HEK293 (cell line): ENCODE results near the gene CARD11.

ENCODE experiments used
- CTCF ChIA-PET: fragments of 350-600 bp; formaldehyde crosslinking; extraction: SDS; loops from one replicate; lab custom pipeline; 2021; ENCODE audit warnings: antibody characterized with exemption; lab: Yijun Ruan, JAX
- POLR2A ChIA-PET: fragments of 300-600 bp; formaldehyde crosslinking; extraction: SDS; loops from one replicate; lab custom pipeline; 2020; ENCODE audit warnings: antibody characterized with exemption, inconsistent platforms; lab: Yijun Ruan, JAX
- H3K27ac ChIP-seq: fragments of 200-500 bp; sonication (Bioruptor generic); 2 replicates; pipeline ENCODE4 v1.5.1; 2014; ENCODE audit warnings: low read depth, low read length, control low read depth, inconsistent platforms; ENCODE audit errors: extremely low read depth
- H3K36me3 ChIP-seq, 2 experiments: fragments of 200-500 bp in 1 of 2; sonication (Bioruptor generic) in 1 of 2; 1 replicate in 1 of 2; 2 replicates in 1 of 2; pipeline ENCODE4 v1.5.1; 2014 to 2017; ENCODE audit warnings: inconsistent platforms in 2 of 2, low read length in 2 of 2; ENCODE audit not compliant: control insufficient read depth in 2 of 2, insufficient read depth in 1 of 2
- H3K4me1 ChIP-seq: fragments of 200-500 bp; sonication (Bioruptor generic); 2 replicates; pipeline ENCODE4 v1.5.1; 2014; ENCODE audit warnings: mild to moderate bottlenecking, low read length, inconsistent platforms; ENCODE audit not compliant: control insufficient read depth, insufficient read depth
- H3K4me3 ChIP-seq: 2 replicates; pipeline ENCODE4 v1.5.1; 2011; ENCODE audit warnings: low read depth, mild to moderate bottlenecking, control low read depth, low read length, moderate library complexity
- H3K9me3 ChIP-seq: fragments of 200-500 bp; sonication (Bioruptor generic); 2 replicates; pipeline ENCODE4 v1.5.1; 2014; ENCODE audit warnings: low read depth, low read length, inconsistent platforms; ENCODE audit not compliant: control insufficient read depth, insufficient read depth
- BCL11B ChIP-seq: fragments of 450-650 bp; formaldehyde crosslinking; IDR thresholded peaks from 2 replicates; pipeline ENCODE4 v1.5.1; 2016; ENCODE audit warnings: low read depth, missing biosample characterization, missing genetic modification characterization
- KLF1 ChIP-seq: fragments of 450-650 bp; formaldehyde crosslinking; IDR thresholded peaks from 2 replicates; pipeline ENCODE4 v1.5.1; 2016; ENCODE audit warnings: missing biosample characterization, missing genetic modification characterization
- OSR2 ChIP-seq: fragments of 450-650 bp; formaldehyde crosslinking; IDR thresholded peaks from 2 replicates; pipeline ENCODE4 v1.5.1; 2016; ENCODE audit warnings: missing biosample characterization, missing genetic modification characterization
- SCRT2 ChIP-seq: fragments of 450-650 bp; formaldehyde crosslinking; IDR thresholded peaks from 2 replicates; pipeline ENCODE4 v1.5.1; 2016; ENCODE audit warnings: missing biosample characterization, missing genetic modification characterization
- ZBTB11 ChIP-seq: fragments of 450-650 bp; formaldehyde crosslinking; conservative IDR thresholded peaks from 2 replicates; pipeline ENCODE4 v1.5.1; 2016; ENCODE audit warnings: low read depth, missing biosample characterization, missing genetic modification characterization
- ZNF10 ChIP-seq: fragments of 450-650 bp; formaldehyde crosslinking; IDR thresholded peaks from 2 replicates; pipeline ENCODE4 v1.5.1; 2017; ENCODE audit warnings: missing biosample characterization, missing genetic modification characterization
- ZNF138 ChIP-seq: fragments of 450-650 bp; formaldehyde crosslinking; IDR thresholded peaks from 2 replicates; pipeline ENCODE4 v1.5.1; 2016; ENCODE audit warnings: missing biosample characterization, missing genetic modification characterization, borderline replicate concordance
- ZNF146 ChIP-seq: fragments of 450-650 bp; formaldehyde crosslinking; IDR thresholded peaks from 2 replicates; pipeline ENCODE4 v1.5.1; 2016; ENCODE audit warnings: missing biosample characterization, missing genetic modification characterization
- ZNF184 ChIP-seq: fragments of 450-650 bp; IDR thresholded peaks from 2 replicates; pipeline ENCODE4 v1.5.1; 2018; ENCODE audit warnings: missing biosample characterization, mild to moderate bottlenecking, missing genetic modification characterization
- ZNF2 ChIP-seq: fragments of 450-650 bp; formaldehyde crosslinking; IDR thresholded peaks from 2 replicates; pipeline ENCODE4 v1.5.1; 2016; ENCODE audit warnings: missing biosample characterization, missing genetic modification characterization
- ZNF223 ChIP-seq: fragments of 450-650 bp; formaldehyde crosslinking; IDR thresholded peaks from 2 replicates; pipeline ENCODE4 v1.5.1; 2016; ENCODE audit warnings: missing biosample characterization, missing genetic modification characterization
- ZNF248 ChIP-seq: fragments of 450-650 bp; formaldehyde crosslinking; IDR thresholded peaks from 2 replicates; pipeline ENCODE4 v1.5.1; 2017; ENCODE audit warnings: missing biosample characterization, missing genetic modification characterization
- ZNF266 ChIP-seq: fragments of 450-650 bp; formaldehyde crosslinking; IDR thresholded peaks from 2 replicates; pipeline ENCODE4 v1.5.1; 2016; ENCODE audit warnings: missing biosample characterization, missing genetic modification characterization, low read depth
- ZNF280D ChIP-seq: fragments of 450-650 bp; formaldehyde crosslinking; IDR thresholded peaks from 2 replicates; pipeline ENCODE4 v1.5.1; 2016; ENCODE audit warnings: missing biosample characterization, missing genetic modification characterization
- ZNF302 ChIP-seq: fragments of 450-650 bp; formaldehyde crosslinking; IDR thresholded peaks from 2 replicates; pipeline ENCODE4 v1.5.1; 2016; ENCODE audit warnings: missing biosample characterization, missing genetic modification characterization, low read depth
- ZNF48 ChIP-seq: fragments of 450-650 bp; formaldehyde crosslinking; IDR thresholded peaks from 2 replicates; pipeline ENCODE4 v1.5.1; 2016; ENCODE audit warnings: missing biosample characterization, missing genetic modification characterization
- ZNF501 ChIP-seq: fragments of 450-650 bp; formaldehyde crosslinking; IDR thresholded peaks from 2 replicates; pipeline ENCODE4 v1.5.1; 2016; ENCODE audit warnings: missing biosample characterization, missing genetic modification characterization
- ZNF548 ChIP-seq: fragments of 450-650 bp; formaldehyde crosslinking; IDR thresholded peaks from 2 replicates; pipeline ENCODE4 v1.5.1; 2016; ENCODE audit warnings: missing biosample characterization, missing genetic modification characterization
- ZNF596 ChIP-seq: fragments of 450-650 bp; IDR thresholded peaks from 2 replicates; pipeline ENCODE4 v1.5.0; 2018; ENCODE audit warnings: missing biosample characterization, mild to moderate bottlenecking, missing genetic modification characterization, moderate library complexity
- ZNF768 ChIP-seq: fragments of 450-650 bp; formaldehyde crosslinking; IDR thresholded peaks from 2 replicates; pipeline ENCODE4 v1.5.1; 2018; ENCODE audit warnings: missing biosample characterization, mild to moderate bottlenecking, missing genetic modification characterization
- TF ChIP-seq, protein P1 (sequence below): fragments of 450-650 bp; formaldehyde crosslinking; IDR thresholded peaks from 2 replicates; pipeline ENCODE4 v1.5.1; 2016; ENCODE audit warnings: missing biosample characterization, missing genetic modification characterization
- TF ChIP-seq, protein P2 (sequence below): fragments of 450-650 bp; formaldehyde crosslinking; IDR thresholded peaks from 2 replicates; pipeline ENCODE4 v1.5.1; 2017; ENCODE audit warnings: missing biosample characterization, missing genetic modification characterization

CARD11 gene

GRCh38 chr7:3082386-3082785 lies 38.7 kb upstream of the CARD11 start:
- Histone ChIP-seq H3K36me3 (no peaks in the 10 kb centered on the region), H3K27ac (no peak overlapping the region), H3K4me1 (no peaks in the 10 kb centered on the region), H3K9me3 (no peaks in the 10 kb centered on the region), H3K4me3 (no peak overlapping the region)
- TF ChIP-seq ZNF146 (tag by site-specific recombination), result no peak
- no peak for TF ChIP-seq ZNF302 (tag by site-specific recombination)
- TF ChIP-seq ZNF280D (tag by site-specific recombination), result no peak
- no peak for TF ChIP-seq KLF1
- POLR2A ChIA-PET, result no interaction called here
- CTCF ChIA-PET, result interaction anchor here (0.7 to 2.9 kb wide), 2 partner anchors 16 to 650 kb away, joined by 3 to 6 read pairs; no protein-coding TSS in a partner anchor

DNA sequence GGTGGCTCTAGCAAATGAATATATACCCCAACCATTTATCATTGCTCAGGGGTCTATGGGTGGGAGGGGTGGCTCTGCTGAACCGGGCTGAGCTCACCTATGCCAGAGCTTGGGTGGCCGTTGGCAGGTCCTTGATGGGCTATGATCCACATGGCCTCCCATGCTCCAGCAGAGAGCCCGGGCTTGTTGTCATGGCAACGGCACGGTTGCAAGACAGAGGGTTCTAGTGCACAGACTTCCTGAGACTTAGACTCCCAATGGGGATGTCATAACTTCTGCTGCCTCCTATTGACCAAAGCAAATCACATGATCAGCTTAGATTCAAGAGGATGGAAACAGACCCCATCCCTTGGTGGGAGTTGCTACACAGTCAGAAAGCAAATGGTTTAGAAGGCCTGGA lies 36.4 kb upstream of the CARD11 start:
- Histone ChIP-seq H3K27ac (no peak overlapping the region), H3K9me3 (no peaks in the 10 kb centered on the region), H3K4me3 (no peak overlapping the region), H3K36me3 (no peaks in the 10 kb centered on the region), H3K4me1 (no peaks in the 10 kb centered on the region)
- CTCF ChIA-PET, result no interaction called here
- POLR2A ChIA-PET, result no interaction called here
- TF ChIP-seq SCRT2, result no peak
- TF ChIP-seq ZNF266 (tag by site-specific recombination), result no peak
- TF ChIP-seq ZNF501 (tag by site-specific recombination), result no peak
- TF ChIP-seq, protein P1, sequence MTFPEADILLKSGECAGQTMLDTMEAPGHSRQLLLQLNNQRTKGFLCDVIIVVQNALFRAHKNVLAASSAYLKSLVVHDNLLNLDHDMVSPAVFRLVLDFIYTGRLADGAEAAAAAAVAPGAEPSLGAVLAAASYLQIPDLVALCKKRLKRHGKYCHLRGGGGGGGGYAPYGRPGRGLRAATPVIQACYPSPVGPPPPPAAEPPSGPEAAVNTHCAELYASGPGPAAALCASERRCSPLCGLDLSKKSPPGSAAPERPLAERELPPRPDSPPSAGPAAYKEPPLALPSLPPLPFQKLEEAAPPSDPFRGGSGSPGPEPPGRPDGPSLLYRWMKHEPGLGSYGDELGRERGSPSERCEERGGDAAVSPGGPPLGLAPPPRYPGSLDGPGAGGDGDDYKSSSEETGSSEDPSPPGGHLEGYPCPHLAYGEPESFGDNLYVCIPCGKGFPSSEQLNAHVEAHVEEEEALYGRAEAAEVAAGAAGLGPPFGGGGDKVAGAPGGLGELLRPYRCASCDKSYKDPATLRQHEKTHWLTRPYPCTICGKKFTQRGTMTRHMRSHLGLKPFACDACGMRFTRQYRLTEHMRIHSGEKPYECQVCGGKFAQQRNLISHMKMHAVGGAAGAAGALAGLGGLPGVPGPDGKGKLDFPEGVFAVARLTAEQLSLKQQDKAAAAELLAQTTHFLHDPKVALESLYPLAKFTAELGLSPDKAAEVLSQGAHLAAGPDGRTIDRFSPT, result no peak
- TF ChIP-seq ZNF138, result no peak
- TF ChIP-seq ZNF223, result no peak
- no peak for TF ChIP-seq ZBTB11 (tag by site-specific recombination)

DNA sequence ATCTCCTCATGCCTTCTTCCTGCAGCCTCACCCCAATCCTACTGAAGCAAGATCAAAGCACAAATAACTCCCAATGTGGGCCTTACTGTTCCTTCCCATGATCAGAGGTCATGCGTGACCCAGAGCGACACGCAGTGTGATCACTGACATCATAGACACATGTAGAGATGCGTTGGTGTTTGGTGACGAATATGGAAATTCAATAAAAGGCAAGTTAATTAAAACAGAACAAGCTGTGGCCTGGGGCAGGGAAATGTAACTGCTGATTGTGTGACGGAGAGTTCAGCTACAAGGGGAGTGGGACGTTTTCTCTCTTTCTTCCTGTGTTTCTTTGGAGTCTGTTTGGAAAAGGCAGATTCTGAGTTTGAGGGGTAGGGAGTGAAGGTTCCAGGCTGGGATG lies 34.8 kb upstream of the CARD11 start:
- Histone ChIP-seq H3K4me3 (no peak overlapping the region), H3K9me3 (no peaks in the 10 kb centered on the region), H3K36me3 (no peaks in the 10 kb centered on the region), H3K4me1 (no peaks in the 10 kb centered on the region), H3K27ac (no peak overlapping the region)
- POLR2A ChIA-PET, result no interaction called here
- CTCF ChIA-PET, result interaction anchor here (0.6 kb wide), 1 partner anchor 248 kb away, joined by 3 read pairs; no protein-coding TSS in a partner anchor
- TF ChIP-seq ZNF184 (tag by site-specific recombination), result no peak
- TF ChIP-seq ZNF768, result no peak
- no peak for TF ChIP-seq BCL11B
- no peak for TF ChIP-seq ZNF10 (tag by site-specific recombination)
- no peak for TF ChIP-seq ZNF48 (tag by site-specific recombination)
- no peak for TF ChIP-seq ZNF596 (tag by site-specific recombination)
- no peak for TF ChIP-seq ZNF248
- no peak for TF ChIP-seq ZNF2
- no peak for TF ChIP-seq ZNF548
- TF ChIP-seq, protein P2, sequence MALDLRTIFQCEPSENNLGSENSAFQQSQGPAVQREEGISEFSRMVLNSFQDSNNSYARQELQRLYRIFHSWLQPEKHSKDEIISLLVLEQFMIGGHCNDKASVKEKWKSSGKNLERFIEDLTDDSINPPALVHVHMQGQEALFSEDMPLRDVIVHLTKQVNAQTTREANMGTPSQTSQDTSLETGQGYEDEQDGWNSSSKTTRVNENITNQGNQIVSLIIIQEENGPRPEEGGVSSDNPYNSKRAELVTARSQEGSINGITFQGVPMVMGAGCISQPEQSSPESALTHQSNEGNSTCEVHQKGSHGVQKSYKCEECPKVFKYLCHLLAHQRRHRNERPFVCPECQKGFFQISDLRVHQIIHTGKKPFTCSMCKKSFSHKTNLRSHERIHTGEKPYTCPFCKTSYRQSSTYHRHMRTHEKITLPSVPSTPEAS (tag by site-specific recombination), result no peak
- no peak for TF ChIP-seq OSR2
